Measurements from ENCODE around the gene IL4I1. TPM values are rescaled to one million over a fixed set of nuclear protein-coding genes. Genes with fewer than 3 reads are reported as not detected.
A peak's percentile ranks its signal among the peaks of the same experiment; 100 is the strongest.

IL4I1 gene
- total and polyA plus RNA-seq, 4 donors: 0.08 to 0.75 (median 0.23) TPM

GRCh38 chr19:49872245-49873128, 24.2 kb downstream of the IL4I1 start:
- Histone ChIP-seq H3K27ac (ENCODE audit: low read depth in 1 of 2, low read length in 2 of 2) (no peak overlapping the region), H3K4me1 (ENCODE audit: control insufficient read depth in 4 of 4, insufficient read depth in 4 of 4, low read length in 3 of 4) (peaks cover 6 to 37% (median 26%) of the 10 kb centered on the region in 4 donors)
- WGBS: 93% methylated on average over 27 of the region's 27 CpGs

More at GRCh38 chr19:49872245-49873128, 24.2 kb downstream of the IL4I1 start:
- TF ChIP-seq YY1 (IDR thresholded peaks at IDR 0.05) (no peak), REST (IDR thresholded peaks at IDR 0.05) (no peak), ATF3 (IDR thresholded peaks at IDR 0.05) (no peak), NR2F2 (IDR thresholded peaks at IDR 0.05) (no peak), RAD21 (IDR thresholded peaks at IDR 0.05) (no peak), MAX (IDR thresholded peaks at IDR 0.05) (no peak), GABPA (IDR thresholded peaks at IDR 0.05 in 1 of 2, conservative IDR thresholded peaks at IDR 0.05 in 1 of 2) (no peak), HNF4G (IDR thresholded peaks at IDR 0.05) (no peak), SP1 (IDR thresholded peaks at IDR 0.05) (no peak), HNF4A (conservative IDR thresholded peaks at IDR 0.05) (no peak), RXRA (IDR thresholded peaks at IDR 0.05) (no peak), FOXA1 (IDR thresholded peaks at IDR 0.05) (no peak), TAF1 (conservative IDR thresholded peaks at IDR 0.05) (no peak), CTCF (IDR thresholded peaks at IDR 0.05; ENCODE audit: low read depth, low read length, missing input control) (no peak), EGR1 (IDR thresholded peaks at IDR 0.05; ENCODE audit: low read depth in 2 of 2) (no peak), JUND (IDR thresholded peaks at IDR 0.05) (no peak), ZBTB33 (IDR thresholded peaks at IDR 0.05) (no peak), FOXA2 (IDR thresholded peaks at IDR 0.05) (no peak)
- no peaks in the 10 kb centered on the region for H3K9me3 ChIP-seq (ENCODE audit: control insufficient read depth in 4 of 4, low read length in 3 of 4)
- H3K36me3 ChIP-seq (ENCODE audit: control insufficient read depth in 4 of 4, insufficient read depth in 3 of 4, low read depth in 1 of 4, low read length in 3 of 4): no peaks in the 10 kb centered on the region
- peak; percentile 68 for DNase-seq (ENCODE audit: low spot score)
- H3K4me3 ChIP-seq (ENCODE audit: low read depth in 1 of 3, low read length in 3 of 3): no peak overlapping the region
- H3K9ac ChIP-seq (ENCODE audit: low read depth in 1 of 2, low read length in 2 of 2): no peak overlapping the region
- H3K27me3 ChIP-seq (ENCODE audit: control insufficient read depth in 4 of 4, insufficient read depth in 4 of 4, low read length in 3 of 4): no peaks in the 10 kb centered on the region

Measured in liver (tissue), 9 donors.